ENCODE measurements around the gene LGR4.

The LGR4 gene

DNA sequence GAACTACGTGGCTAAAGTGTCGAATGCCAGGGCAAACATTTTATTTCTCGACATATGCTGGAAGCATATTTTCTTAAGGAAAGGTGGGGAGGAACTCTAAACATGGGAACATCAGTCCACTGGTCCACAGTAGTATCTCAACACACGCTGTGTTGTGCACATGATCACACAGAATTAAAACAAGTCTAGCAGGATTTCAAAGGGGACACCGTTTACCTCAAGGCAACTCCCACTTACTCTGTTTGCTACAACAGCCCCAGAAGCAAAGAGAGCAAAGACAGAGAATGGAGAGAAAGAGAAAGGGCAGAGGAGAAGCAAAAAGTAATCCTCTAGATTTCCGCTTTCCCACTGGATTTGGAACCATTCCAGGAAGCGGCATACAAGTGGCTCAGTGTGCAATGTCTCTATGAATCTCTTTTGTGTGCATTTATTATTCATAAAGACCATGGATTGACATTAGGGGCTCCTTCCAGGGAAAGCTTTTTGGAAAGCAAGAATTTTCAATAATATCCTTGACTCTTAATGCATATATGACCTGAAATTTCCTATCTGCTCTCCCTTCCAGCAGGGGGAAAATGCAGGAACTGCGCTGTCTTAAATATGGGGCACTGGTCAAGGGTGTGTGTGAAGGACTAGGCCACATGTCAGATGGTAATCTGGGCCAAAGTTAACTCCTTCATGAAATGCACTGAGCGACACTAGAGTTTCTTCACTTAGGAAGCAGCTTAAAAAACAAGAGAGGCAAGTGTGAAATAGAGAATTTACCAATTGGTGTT, 74.8 kb downstream of the LGR4 start:
- TF ChIP-seq, protein P1, sequence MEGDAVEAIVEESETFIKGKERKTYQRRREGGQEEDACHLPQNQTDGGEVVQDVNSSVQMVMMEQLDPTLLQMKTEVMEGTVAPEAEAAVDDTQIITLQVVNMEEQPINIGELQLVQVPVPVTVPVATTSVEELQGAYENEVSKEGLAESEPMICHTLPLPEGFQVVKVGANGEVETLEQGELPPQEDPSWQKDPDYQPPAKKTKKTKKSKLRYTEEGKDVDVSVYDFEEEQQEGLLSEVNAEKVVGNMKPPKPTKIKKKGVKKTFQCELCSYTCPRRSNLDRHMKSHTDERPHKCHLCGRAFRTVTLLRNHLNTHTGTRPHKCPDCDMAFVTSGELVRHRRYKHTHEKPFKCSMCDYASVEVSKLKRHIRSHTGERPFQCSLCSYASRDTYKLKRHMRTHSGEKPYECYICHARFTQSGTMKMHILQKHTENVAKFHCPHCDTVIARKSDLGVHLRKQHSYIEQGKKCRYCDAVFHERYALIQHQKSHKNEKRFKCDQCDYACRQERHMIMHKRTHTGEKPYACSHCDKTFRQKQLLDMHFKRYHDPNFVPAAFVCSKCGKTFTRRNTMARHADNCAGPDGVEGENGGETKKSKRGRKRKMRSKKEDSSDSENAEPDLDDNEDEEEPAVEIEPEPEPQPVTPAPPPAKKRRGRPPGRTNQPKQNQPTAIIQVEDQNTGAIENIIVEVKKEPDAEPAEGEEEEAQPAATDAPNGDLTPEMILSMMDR (IDR thresholded peaks at IDR 0.05; ENCODE audit: control insufficient read depth, insufficient read depth, low read depth, low read length, missing control alignments): no peak
- no peak overlapping the region for H3K4me3 ChIP-seq (ENCODE audit: control insufficient read depth, low read depth, low read length)
- no peak for DNase-seq (ENCODE audit: low read depth)

DNA sequence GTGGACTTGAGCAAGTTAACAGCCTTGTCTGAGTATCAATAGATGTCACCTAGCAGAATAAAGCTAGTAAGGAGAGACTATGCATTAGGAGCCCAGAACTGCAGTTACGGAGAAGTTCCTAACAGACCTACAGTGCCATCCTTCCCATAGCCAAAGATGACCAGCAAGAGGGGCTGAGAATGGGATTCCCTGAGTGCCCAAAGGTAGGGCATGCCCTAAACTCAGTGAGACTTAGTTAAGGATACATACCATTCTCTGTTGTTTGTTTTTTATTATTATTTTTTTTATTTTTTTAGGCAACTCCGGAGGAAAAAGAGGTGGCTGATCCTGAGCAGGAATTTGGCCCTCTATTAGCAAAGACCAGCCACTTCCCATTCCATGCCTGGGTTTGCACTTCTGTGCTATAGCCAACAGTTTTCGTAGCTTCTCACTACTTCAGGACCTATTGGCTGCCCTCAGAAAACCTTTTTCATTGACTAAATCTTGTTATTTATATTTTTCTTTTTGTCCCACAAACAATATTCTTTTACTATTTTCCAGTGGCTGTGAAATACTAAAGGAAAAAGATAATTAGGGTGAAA, 76.2 kb downstream of the LGR4 start:
- no peak overlapping the region for H3K4me3 ChIP-seq (ENCODE audit: control insufficient read depth, low read depth, low read length)
- TF ChIP-seq, protein P1 (IDR thresholded peaks at IDR 0.05; ENCODE audit: control insufficient read depth, insufficient read depth, low read depth, low read length, missing control alignments): no peak
- DNase-seq (ENCODE audit: low read depth): no peak

DNA sequence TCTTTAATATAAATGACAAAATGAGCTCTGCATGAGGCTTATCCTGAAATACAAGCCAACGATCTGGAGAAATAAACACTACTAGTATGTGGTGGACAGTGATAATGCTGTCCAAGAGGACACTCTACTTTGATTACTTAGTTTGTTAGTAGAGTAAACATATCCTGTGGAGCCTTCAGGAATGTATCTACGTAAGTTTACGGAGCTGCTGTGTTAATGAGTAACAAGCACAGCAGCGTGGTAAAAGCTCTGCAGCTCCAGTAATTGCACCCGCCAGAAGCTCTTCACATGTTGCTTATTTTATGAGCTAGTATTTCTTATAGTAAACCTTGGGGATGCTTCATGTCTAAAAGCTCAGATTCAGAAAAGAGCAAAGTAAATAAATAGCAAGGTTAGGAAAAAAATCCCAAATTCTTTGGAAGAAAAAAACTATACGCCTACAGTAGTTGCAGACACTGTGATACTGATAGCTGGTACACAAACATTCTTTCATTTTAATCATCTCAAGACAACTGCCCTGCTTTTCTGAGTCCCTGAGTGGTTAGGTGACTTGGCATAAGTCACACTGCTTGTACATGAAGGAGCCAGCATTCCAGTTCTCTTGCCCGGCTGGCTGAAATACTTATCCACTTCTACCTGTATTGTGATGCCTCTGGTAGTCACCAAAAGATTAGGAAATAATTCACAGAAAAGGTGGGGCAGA, 76.9 kb downstream of the LGR4 start:
- TF ChIP-seq, protein P1 (IDR thresholded peaks at IDR 0.05; ENCODE audit: control insufficient read depth, insufficient read depth, low read depth, low read length, missing control alignments): no peak
- no peak for DNase-seq (ENCODE audit: low read depth)
- no peak overlapping the region for H3K4me3 ChIP-seq (ENCODE audit: control insufficient read depth, low read depth, low read length)

DNA sequence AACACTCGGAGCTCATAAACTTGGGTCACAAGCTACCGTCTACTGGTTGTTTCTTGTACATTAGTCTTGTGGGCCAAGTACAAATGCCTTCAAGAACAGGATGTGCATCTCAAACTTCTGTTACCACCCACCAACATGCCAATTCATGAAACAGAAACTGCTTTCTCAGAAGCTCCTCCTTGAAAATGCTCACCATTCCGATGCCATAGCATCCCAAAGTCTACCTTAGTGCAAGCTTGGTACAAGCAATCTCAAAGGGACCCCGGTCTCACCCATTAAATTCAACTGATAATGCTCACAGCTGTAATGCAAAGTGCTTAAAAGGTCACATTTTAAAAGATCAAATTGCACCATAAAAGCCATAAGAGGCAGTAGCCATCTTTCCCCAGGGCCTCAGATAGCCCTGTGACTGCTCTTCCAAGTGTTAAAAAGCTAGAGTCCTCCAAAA, 77.8 kb downstream of the LGR4 start:
- no peak for DNase-seq (ENCODE audit: low read depth)
- H3K4me3 ChIP-seq (ENCODE audit: control insufficient read depth, low read depth, low read length): no peak overlapping the region
- TF ChIP-seq, protein P1 (IDR thresholded peaks at IDR 0.05; ENCODE audit: control insufficient read depth, insufficient read depth, low read depth, low read length, missing control alignments): no peak

DNA sequence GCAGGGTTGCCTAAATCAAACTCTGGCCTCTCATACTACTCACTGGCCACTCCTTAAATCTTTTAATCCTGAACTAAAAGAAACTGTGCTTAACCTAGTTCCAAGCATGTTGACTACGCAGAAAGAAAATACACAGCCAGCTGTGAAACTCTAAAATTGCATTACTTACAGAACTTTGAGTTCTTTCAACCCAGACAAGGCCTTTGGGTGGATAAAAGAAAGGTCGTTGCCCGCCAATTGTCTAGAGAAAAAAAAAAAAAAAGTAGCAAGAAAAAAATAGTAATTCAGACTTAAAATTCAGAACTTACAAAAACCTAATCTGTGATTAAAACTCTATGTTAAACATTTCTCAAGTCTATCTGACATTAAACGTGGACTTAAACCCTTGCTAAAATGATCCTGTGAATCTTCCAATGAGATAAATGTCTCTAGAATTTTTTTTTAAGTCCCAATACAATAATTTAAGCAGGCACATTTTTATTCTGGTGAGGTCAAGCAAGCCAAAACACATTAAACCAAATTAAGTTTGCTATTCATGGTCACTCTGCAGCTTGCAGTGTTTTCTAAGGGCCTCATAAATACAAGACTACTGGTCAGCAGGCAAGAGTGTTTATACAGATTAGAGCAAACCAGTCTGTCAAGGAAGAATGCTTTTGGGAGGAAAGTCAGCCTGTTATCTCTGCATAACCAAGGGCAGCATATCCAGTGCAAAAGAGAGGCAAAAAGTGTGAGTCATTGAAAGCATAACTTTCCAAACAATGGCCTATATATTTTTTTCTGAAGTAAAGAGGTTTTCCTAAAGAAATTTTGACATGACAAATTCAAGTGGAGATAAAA, 80.1 kb downstream of the LGR4 start:
- TF ChIP-seq, protein P1 (IDR thresholded peaks at IDR 0.05; ENCODE audit: control insufficient read depth, insufficient read depth, low read depth, low read length, missing control alignments): no peak
- H3K4me3 ChIP-seq (ENCODE audit: control insufficient read depth, low read depth, low read length): no peak overlapping the region
- peak; percentile 60 for DNase-seq (ENCODE audit: low read depth)

Data from AG09309 (cell line).